HG03097 (cell line): Measurements from ENCODE around the gene ERC1.
"Not testable (repeated sequence)": the region's sequence is repeated elsewhere in the genome, so short reads cannot be mapped to it uniquely, and the experiment has no call there.

ENCODE experiments used
- ATAC-seq: cut with Tn5 transposase; IDR thresholded peaks from one replicate; pipeline ENCODE4 v1.9.1; 2021; ENCODE audit not compliant: unreplicated experiment, low FRiP score

ERC1 gene

GRCh38 chr12:1176191-1176590, 185.2 kb downstream of the ERC1 start:
- ATAC-seq, result no peak

- no peak for ATAC-seq
These were observed 188.1 kb downstream of the ERC1 start for GRCh38 chr12:1179128-1179527.

- no peak for ATAC-seq
These were observed 191.0 kb downstream of the ERC1 start for GRCh38 chr12:1182069-1182468.

GRCh38 chr12:1184402-1184801, 193.4 kb downstream of the ERC1 start:
- no peak for ATAC-seq

GRCh38 chr12:1185460-1186182, 194.6 kb downstream of the ERC1 start:
- ATAC-seq, result no peak

- no peak for ATAC-seq
These were observed 195.3 kb downstream of the ERC1 start for GRCh38 chr12:1186298-1186697.

- no peak for ATAC-seq
These were observed 197.0 kb downstream of the ERC1 start for GRCh38 chr12:1188016-1188415.

GRCh38 chr12:1189163-1189562, 198.1 kb downstream of the ERC1 start:
- ATAC-seq, result no peak

- ATAC-seq, result no peak
These were observed 204.5 kb downstream of the ERC1 start for GRCh38 chr12:1195513-1195912.

GRCh38 chr12:1197264-1198018, 206.4 kb downstream of the ERC1 start:
- ATAC-seq, result no peak

- ATAC-seq, result not testable (repeated sequence)
These were observed 207.8 kb downstream of the ERC1 start for GRCh38 chr12:1198854-1199253.

- no peak for ATAC-seq
These were observed 208.7 kb downstream of the ERC1 start for GRCh38 chr12:1199700-1200099.

- ATAC-seq, result no peak
These were observed 210.0 kb downstream of the ERC1 start for GRCh38 chr12:1201030-1201429.

GRCh38 chr12:1201886-1202285, 210.9 kb downstream of the ERC1 start:
- no peak for ATAC-seq

GRCh38 chr12:1203735-1204019, 212.7 kb downstream of the ERC1 start:
- no peak for ATAC-seq

GRCh38 chr12:1204581-1205121, 213.6 kb downstream of the ERC1 start:
- ATAC-seq, result peak; percentile 74

- ATAC-seq, result no peak
These were observed 214.6 kb downstream of the ERC1 start for GRCh38 chr12:1205512-1206060.

- no peak for ATAC-seq
These were observed 215.2 kb downstream of the ERC1 start for GRCh38 chr12:1206118-1206734.

GRCh38 chr12:1207276-1207675, 216.3 kb downstream of the ERC1 start:
- ATAC-seq, result no peak

- ATAC-seq, result not testable (repeated sequence)
These were observed 217.7 kb downstream of the ERC1 start for GRCh38 chr12:1208719-1209118.

- ATAC-seq, result no peak
These were observed 221.5 kb downstream of the ERC1 start for GRCh38 chr12:1212526-1212925.
